HG03097 (cell line): ENCODE measurements around the gene NFIC.
"Not testable (repeated sequence)": the region's sequence is repeated elsewhere in the genome, so short reads cannot be mapped to it uniquely, and the experiment has no call there.

Experiments used
- ATAC-seq: cut with Tn5 transposase; IDR thresholded peaks from one replicate; pipeline ENCODE4 v1.9.1; 2021; ENCODE audit not compliant: unreplicated experiment, low FRiP score

NFIC gene

GRCh38 chr19:3365836-3366752 is at the start of gene NFIC:
NFIC (plus strand) TSS chr19:3366583; CDS start chr19:3366637, 54 bp downstream.
- no peak for ATAC-seq

- no peak for ATAC-seq
Observed at GRCh38 chr19:3316659-3317207, 49.6 kb upstream of the NFIC start.

- no peak for ATAC-seq
Observed at GRCh38 chr19:3319643-3320353, 46.6 kb upstream of the NFIC start.

GRCh38 chr19:3320354-3320670 is 46.1 kb upstream of the NFIC start:
- no peak for ATAC-seq

GRCh38 chr19:3320853-3321252 is 45.5 kb upstream of the NFIC start:
- ATAC-seq, result no peak

GRCh38 chr19:3321696-3322095 is 44.7 kb upstream of the NFIC start:
- no peak for ATAC-seq

- ATAC-seq, result no peak
Observed at GRCh38 chr19:3322199-3322978, 44.0 kb upstream of the NFIC start.

GRCh38 chr19:3323026-3323425 is 43.4 kb upstream of the NFIC start:
- ATAC-seq, result no peak

- no peak for ATAC-seq
Observed at GRCh38 chr19:3323658-3324057, 42.7 kb upstream of the NFIC start.

GRCh38 chr19:3324405-3324856 is 42.0 kb upstream of the NFIC start:
- no peak for ATAC-seq

GRCh38 chr19:3325451-3325850 is 40.9 kb upstream of the NFIC start:
- no peak for ATAC-seq

GRCh38 chr19:3328743-3329142 is 37.6 kb upstream of the NFIC start:
- ATAC-seq, result no peak

- ATAC-seq, result no peak
Observed at GRCh38 chr19:3330047-3330446, 36.3 kb upstream of the NFIC start.

- ATAC-seq, result not testable (repeated sequence)
Observed at GRCh38 chr19:3332232-3332631, 34.2 kb upstream of the NFIC start.

- ATAC-seq, result no peak
Observed at GRCh38 chr19:3333020-3333583, 33.3 kb upstream of the NFIC start.

- no peak for ATAC-seq
Observed at GRCh38 chr19:3333662-3334061, 32.7 kb upstream of the NFIC start.

- not testable (repeated sequence) for ATAC-seq
Observed at GRCh38 chr19:3334749-3335430, 31.5 kb upstream of the NFIC start.

- ATAC-seq, result no peak
Observed at GRCh38 chr19:3335431-3336350, 30.7 kb upstream of the NFIC start.

GRCh38 chr19:3336351-3336679 is 30.1 kb upstream of the NFIC start:
- no peak for ATAC-seq
